GM21528 (cell line): ENCODE measurements around the gene TSPEAR.

Experiments
- ATAC-seq: cut with Tn5 transposase; IDR thresholded peaks from one replicate; pipeline ENCODE4 v1.9.1; 2021; ENCODE audit warnings: mild to moderate bottlenecking, moderate library complexity; ENCODE audit not compliant: unreplicated experiment, low FRiP score

Gene TSPEAR

DNA sequence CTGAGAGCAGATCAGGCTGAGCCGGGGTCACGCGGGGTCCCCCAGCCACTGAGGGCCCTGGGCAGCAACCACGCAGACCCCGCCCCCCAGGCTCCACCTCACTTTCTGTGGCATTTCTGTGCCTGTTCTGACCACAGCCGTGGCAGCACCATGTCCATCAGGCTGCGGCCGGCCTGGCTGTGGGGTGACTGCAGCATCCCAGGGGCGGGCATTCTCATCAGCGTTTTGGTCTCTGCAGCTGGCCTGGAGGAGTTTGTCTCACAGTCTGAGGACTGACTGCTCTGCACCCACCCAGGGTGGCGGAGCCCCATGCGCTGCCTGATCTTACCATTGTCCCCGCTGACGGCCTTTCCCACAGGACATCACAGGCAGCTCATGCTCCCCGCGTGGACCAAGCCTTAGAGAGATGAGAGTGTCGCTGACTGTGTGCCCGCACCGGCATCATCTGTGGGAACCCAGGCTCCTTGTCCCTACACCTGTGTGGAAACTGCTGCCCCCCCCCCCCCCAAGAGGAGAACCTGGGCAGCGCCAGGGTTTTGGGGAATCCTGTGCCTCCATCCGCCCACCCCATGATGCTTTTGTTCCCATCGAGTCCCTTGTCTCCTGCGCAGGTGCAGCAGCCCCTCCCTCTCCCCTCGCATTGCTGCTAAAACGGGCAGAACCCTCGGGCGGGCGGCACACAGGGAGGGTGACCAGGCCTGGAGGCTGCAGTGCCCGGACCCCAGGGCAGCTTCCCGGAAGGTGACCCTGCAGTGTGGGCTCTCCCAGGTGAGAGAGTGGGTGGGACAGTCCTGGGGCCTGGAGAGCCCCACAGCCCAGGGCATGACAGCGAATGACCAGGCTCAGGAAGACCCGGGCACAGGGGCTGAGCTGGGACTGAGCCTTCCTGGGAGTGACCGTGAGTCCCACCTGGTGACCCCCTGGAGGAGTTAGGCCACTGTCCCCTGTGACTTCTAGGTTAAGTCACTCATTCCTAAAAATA is 173.2 kb downstream of the TSPEAR start:
- ATAC-seq = no peak

- no peak for ATAC-seq
Observed at GRCh38 chr21:44535963-44536362, 175.4 kb downstream of the TSPEAR start.

DNA sequence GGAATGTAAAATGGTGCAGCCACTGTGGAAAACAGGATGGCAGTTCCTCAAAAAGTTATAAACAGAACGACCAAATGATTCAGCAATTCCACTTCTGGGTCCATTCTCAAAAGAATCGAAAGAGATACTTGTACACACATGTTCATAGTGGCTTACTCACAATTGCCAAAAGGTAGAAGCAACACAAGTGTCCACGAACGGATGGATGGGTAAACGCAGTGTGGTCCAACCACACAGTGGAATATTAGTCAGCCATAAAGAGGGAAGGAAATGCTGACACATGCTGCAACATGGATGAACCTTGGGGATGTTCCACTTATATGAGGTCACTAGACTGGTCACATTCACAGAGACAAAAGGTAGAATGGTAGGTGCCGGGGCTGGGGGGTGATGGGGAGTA is 176.7 kb downstream of the TSPEAR start:
- ATAC-seq = no peak

DNA sequence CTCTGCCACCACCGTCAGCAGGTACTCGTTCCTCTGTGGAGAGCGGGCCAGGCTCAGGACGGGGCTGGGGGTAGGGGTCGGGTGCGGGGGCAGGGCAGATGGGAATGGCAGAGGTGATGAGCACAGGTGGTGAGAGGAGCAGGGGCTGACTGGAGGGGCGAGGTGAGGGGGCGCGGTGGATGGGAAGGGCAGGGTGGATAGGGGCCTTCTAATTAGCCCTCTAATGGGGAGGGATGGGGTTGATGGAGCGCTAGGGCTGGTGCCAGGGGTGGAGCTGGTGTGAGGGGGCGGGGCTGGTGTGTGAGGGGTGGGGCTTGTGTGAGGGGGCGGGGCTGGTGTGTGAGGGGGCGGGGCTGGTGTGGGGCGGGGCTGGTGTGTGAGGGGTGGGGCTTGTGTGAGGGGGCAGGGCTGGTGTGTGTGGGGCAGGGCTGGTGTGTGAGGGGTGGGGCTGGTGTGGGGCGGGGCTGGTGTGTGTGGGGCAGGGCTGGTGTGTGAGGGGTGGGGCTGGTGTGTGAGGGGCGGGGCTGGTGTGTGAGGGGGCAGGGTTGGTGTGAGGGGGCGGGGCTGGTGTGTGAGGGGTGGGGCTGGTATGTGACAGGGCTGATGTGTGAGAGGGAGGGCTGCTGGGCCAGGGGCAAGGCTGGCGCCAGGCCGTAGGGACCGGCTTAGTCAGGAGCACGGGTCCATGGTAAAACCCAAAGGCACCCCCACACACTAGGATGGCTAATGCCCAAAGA is 177.3 kb downstream of the TSPEAR start:
- ATAC-seq = no peak

- ATAC-seq = no peak
Observed at GRCh38 chr21:44533121-44533890, 178.1 kb downstream of the TSPEAR start.

DNA sequence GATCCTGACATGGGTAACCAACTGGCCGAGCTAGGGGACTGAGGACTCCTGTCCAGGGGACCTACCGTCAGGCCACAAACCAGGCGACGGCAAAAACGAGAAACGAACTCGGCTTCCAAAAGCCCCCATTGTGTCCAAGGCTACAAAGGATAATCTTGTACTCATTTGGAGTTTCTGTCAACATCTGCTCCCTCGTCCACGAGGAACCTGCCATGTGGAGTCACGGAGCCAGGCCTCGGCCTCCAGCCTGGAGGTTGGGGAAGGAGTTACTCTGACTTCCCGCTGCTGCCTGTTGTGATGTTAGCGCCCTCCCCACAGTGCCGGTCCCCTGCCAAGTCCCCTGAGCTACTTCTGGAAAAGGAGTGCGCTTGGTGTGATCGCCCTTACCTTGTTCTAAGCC is 178.7 kb downstream of the TSPEAR start:
- no peak for ATAC-seq

DNA sequence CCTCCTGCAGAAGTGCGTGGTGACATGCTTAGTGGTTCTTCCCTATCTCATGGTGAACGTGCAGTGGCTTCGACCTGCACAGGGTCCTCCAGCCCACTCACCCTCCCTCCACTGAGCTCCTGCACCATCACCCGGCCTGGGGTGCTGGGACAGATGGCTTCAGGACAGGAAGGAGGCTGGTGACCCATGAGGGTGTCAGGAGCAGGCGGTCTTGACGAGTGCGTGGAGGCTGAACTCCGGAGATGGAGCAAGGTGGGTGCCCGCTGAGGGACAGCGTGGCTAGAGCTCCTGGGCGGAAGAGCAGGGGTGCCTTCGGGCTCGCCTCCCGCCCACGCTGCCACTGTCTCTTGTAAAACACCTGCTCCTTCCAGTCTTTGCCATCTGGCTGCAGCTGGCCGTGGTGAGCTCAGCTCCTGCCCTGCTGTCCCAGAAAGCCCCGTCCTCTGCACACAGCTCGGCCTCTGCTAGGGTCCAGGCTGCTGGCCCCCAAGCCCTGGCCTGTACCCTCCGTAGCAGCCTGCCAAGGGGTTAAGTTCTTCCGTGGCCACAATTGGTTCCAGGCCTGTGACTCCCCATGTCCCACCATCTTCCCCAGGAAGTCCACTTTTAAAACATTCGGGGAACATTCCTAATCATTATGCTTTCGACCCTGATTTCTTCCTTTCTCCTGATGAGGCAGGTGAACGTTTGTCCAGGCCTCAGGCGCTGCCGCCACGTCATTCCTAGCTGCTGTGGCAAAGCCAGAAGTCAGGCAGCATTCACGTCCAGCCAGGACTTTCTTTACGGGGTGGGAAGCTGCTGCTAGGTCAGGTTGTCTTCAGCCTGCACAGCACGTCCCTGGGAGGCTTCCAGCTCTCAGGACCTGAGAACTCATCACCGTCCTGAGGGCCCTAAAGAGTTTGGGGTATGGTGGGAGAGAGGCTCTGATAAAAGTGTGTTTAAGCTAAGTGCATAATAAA is 179.5 kb downstream of the TSPEAR start:
- no peak for ATAC-seq

- no peak for ATAC-seq
Observed at GRCh38 chr21:44530903-44531605, 180.3 kb downstream of the TSPEAR start.

- ATAC-seq = no peak
Observed at GRCh38 chr21:44530221-44530902, 181.0 kb downstream of the TSPEAR start.

GRCh38 chr21:44529503-44530125 is 181.8 kb downstream of the TSPEAR start:
- ATAC-seq = no peak

GRCh38 chr21:44529011-44529421 is 182.4 kb downstream of the TSPEAR start:
- no peak for ATAC-seq

DNA sequence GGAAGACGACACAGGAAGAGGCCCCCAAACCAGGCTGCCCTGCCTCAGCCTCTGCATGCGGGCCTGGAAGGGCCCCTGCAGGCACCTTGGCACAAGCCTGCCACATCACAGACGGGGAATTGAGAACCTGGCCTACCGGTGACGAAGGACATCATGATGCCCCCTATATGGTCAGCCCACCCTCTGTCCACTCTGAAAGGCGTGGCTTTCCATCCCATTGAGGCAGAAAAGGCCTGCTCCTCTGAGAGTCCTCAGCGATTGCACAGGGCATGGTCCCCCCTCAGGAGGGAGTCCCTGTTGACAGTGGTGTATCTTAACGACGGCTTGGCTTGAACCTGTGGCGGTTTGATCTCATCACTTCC is 182.8 kb downstream of the TSPEAR start:
- no peak for ATAC-seq

GRCh38 chr21:44527983-44528633 is 183.3 kb downstream of the TSPEAR start:
- ATAC-seq = no peak

GRCh38 chr21:44527156-44527982 is 184.0 kb downstream of the TSPEAR start:
- no peak for ATAC-seq

GRCh38 chr21:44526096-44526997 is 185.0 kb downstream of the TSPEAR start:
- ATAC-seq = no peak
